HEK293 (cell line): ENCODE measurements around the gene CLSTN1.

Experiments
- CTCF ChIP-seq: fragments of 450-650 bp; formaldehyde crosslinking; IDR thresholded peaks from 2 replicates; pipeline ENCODE4 v1.5.1; 2016; ENCODE audit warnings: missing biosample characterization, missing genetic modification characterization
- ZNF155 ChIP-seq: fragments of 450-650 bp; formaldehyde crosslinking; IDR thresholded peaks from 2 replicates; pipeline ENCODE4 v1.5.1; 2016; ENCODE audit warnings: missing biosample characterization, missing genetic modification characterization
- ZNF274 ChIP-seq, 2 experiments: fragments of 200-500 bp in 1 of 2; fragments of 450-650 bp in 1 of 2; sonication (Bioruptor generic) in 1 of 2; formaldehyde crosslinking in 1 of 2; IDR thresholded peaks; 2 replicates each; pipeline versions ENCODE4 v1.5.1 to v1.6.1; 2014 to 2016; ENCODE audit warnings: borderline replicate concordance in 1 of 2, inconsistent platforms in 1 of 2, low read length in 1 of 2, missing biosample characterization in 1 of 2, missing genetic modification characterization in 1 of 2
- ZNF280D ChIP-seq: fragments of 450-650 bp; formaldehyde crosslinking; IDR thresholded peaks from 2 replicates; pipeline ENCODE4 v1.5.1; 2016; ENCODE audit warnings: missing biosample characterization, missing genetic modification characterization
- ZNF302 ChIP-seq: fragments of 450-650 bp; formaldehyde crosslinking; IDR thresholded peaks from 2 replicates; pipeline ENCODE4 v1.5.1; 2016; ENCODE audit warnings: missing biosample characterization, missing genetic modification characterization, low read depth
- ZNF335 ChIP-seq: fragments of 450-650 bp; formaldehyde crosslinking; conservative IDR thresholded peaks from 2 replicates; pipeline ENCODE4 v1.5.1; 2016; ENCODE audit warnings: missing biosample characterization, missing genetic modification characterization
- ZNF76 ChIP-seq: fragments of 450-650 bp; formaldehyde crosslinking; IDR thresholded peaks from 2 replicates; pipeline ENCODE4; 2016; ENCODE audit warnings: low read depth, missing biosample characterization, missing genetic modification characterization, borderline replicate concordance

GRCh38 chr1:9776685-9777084 lies 47.1 kb downstream of the CLSTN1 start:
- TF ChIP-seq ZNF335 (tag by site-specific recombination): no peak
- no peak for TF ChIP-seq ZNF76 (tag by site-specific recombination)
- TF ChIP-seq CTCF: no peak
- TF ChIP-seq ZNF155 (tag by site-specific recombination): no peak
- no peak for TF ChIP-seq ZNF280D
- no peak for TF ChIP-seq ZNF274 (IDR thresholded peaks at IDR 0.05; ENCODE audit: low read length)
- TF ChIP-seq ZNF274 (tag by site-specific recombination; IDR thresholded peaks at IDR 0.05; ENCODE audit: borderline replicate concordance): no peak
- TF ChIP-seq ZNF302 (tag by site-specific recombination): no peak
